Effector memory CD8-positive, alpha-beta T cell (primary cell): ENCODE results near the gene NT5C1A.

Experiments used
- ATAC-seq: fragments of 150-1000 bp; cut with Tn5 transposase; replicated peaks from 2 replicates; pipeline ENCODE4 v1.10.0; 2021; ENCODE audit warnings: mild to moderate bottlenecking, moderate library complexity
- DNase-seq, 3 experiments: peaks; one replicate each; pipeline ENCODE4 v3.0.0; 2021
- H3K27ac Mint-ChIP-seq, 2 donors: one replicate each; pipeline ENCODE4 v1.8.0; 2022; ENCODE audit warnings: mild to moderate bottlenecking in 2 of 2, mixed read lengths in 2 of 2, moderate library complexity in 2 of 2
- H3K27me3 Mint-ChIP-seq, 2 donors: one replicate each; pipeline ENCODE4 v1.8.0; 2022; ENCODE audit warnings: mixed read lengths in 2 of 2
- H3K36me3 Mint-ChIP-seq: one replicate; pipeline ENCODE4 v1.8.0; 2022; ENCODE audit warnings: mild to moderate bottlenecking, moderate library complexity, mixed read lengths; ENCODE audit not compliant: insufficient read depth
- H3K4me1 Mint-ChIP-seq, 2 donors: one replicate each; pipeline ENCODE4 v1.8.0; 2022; ENCODE audit warnings: low read depth in 2 of 2, mixed read lengths in 2 of 2
- H3K4me3 Mint-ChIP-seq, 2 donors: one replicate each; pipeline ENCODE4 v1.8.0; 2022; ENCODE audit warnings: mild to moderate bottlenecking in 2 of 2, mixed read lengths in 2 of 2, moderate library complexity in 2 of 2
- H3K9me3 Mint-ChIP-seq, 2 donors: one replicate each; pipeline ENCODE4 v1.8.0; 2022; ENCODE audit warnings: mixed read lengths in 2 of 2

The NT5C1A gene

GRCh38 chr1:39617488-39618049 lies 54.3 kb downstream of the NT5C1A start:
- no peak overlapping the region for H3K27ac Mint-ChIP-seq

GRCh38 chr1:39615086-39615673 lies 56.7 kb downstream of the NT5C1A start:
- no peak overlapping the region for H3K4me3 Mint-ChIP-seq
- H3K4me1 Mint-ChIP-seq, result no peaks in the 10 kb centered on the region
- H3K27ac Mint-ChIP-seq, result no peak overlapping the region
- no peaks in the 10 kb centered on the region for H3K36me3 Mint-ChIP-seq
- H3K9me3 Mint-ChIP-seq, result no peaks in the 10 kb centered on the region
- DNase-seq (no peak), ATAC-seq (no peak)
- H3K27me3 Mint-ChIP-seq, result peaks cover 7 to 22% of the 10 kb centered on the region in 2 donors

More at GRCh38 chr1:39617488-39618049, 54.3 kb downstream of the NT5C1A start:
- DNase-seq (no peak), ATAC-seq (no peak)
- Mint-ChIP-seq H3K36me3 (no peaks in the 10 kb centered on the region), H3K9me3 (no peaks in the 10 kb centered on the region), H3K4me1 (no peaks in the 10 kb centered on the region), H3K4me3 (no peak overlapping the region), H3K27me3 (peaks cover 7 to 22% of the 10 kb centered on the region in 2 donors)

- Mint-ChIP-seq H3K4me3 (no peak overlapping the region), H3K4me1 (peaks cover under 1 to 1% of the 10 kb centered on the region in 2 donors), H3K36me3 (no peaks in the 10 kb centered on the region), H3K27me3 (peaks cover 7 to 22% of the 10 kb centered on the region in 2 donors), H3K9me3 (no peaks in the 10 kb centered on the region), H3K27ac (no peak overlapping the region)
- ATAC-seq (no peak), DNase-seq (no peak)
These were observed 57.4 kb downstream of the NT5C1A start for GRCh38 chr1:39614488-39614887.

GRCh38 chr1:39613250-39613649 lies 58.7 kb downstream of the NT5C1A start:
- no peaks in the 10 kb centered on the region for H3K9me3 Mint-ChIP-seq
- H3K4me3 Mint-ChIP-seq, result no peak overlapping the region
- DNase-seq (no peak), ATAC-seq (no peak)
- H3K27me3 Mint-ChIP-seq, result peaks cover 7 to 22% of the 10 kb centered on the region in 2 donors
- H3K4me1 Mint-ChIP-seq, result peaks cover 2 to 4% of the 10 kb centered on the region in 2 donors
- H3K36me3 Mint-ChIP-seq, result peaks cover 2% of the 10 kb centered on the region
- no peak overlapping the region for H3K27ac Mint-ChIP-seq

GRCh38 chr1:39609618-39610331 lies 62.1 kb downstream of the NT5C1A start:
- Mint-ChIP-seq H3K36me3 (peaks cover 2% of the 10 kb centered on the region), H3K9me3 (no peaks in the 10 kb centered on the region), H3K27me3 (peaks cover 0 to 6% of the 10 kb centered on the region in 2 donors), H3K4me1 (peaks cover 2 to 9% of the 10 kb centered on the region in 2 donors), H3K4me3 (no peak overlapping the region), H3K27ac (no peak overlapping the region)
- ATAC-seq (peak; percentile 89), DNase-seq (peak; percentile 49 to 73 (median 71))
